Measurements from ENCODE around the gene TSPAN32.

TSPAN32 gene

DNA sequence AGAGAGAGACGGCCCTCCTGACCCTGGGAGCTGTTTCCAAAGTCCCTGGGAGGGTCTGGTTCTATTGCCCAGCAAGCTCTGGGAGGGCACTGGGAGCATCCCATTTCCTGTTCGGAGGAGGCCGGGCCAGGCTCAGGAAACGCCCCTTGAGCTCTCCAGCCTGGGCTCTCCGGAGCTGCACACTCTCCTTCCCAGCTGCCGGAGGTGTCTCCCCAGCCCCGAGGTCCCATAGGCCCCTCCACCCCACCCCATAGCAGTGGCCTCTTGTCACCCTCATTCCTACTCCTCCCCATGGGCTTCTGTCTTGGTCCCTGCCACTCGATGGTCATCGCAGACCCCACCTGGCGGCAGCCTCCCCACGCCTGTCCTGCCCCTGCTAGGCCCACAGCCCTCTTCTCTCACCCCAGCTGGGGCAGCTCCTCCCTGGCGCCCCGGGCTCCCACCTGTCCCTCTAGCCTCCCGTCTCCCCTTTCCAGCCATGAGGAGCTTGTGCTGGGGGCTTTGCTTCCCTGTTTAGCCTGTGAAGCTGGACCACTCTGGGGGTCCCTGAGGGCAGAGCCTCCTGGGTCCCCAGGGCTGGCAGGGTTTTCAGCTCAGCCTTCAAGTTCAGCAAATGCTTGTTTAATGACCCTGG, 2.8 kb downstream of the TSPAN32 start:
- no peak for DNase-seq (ENCODE audit: low read depth in 2 of 2)

DNA sequence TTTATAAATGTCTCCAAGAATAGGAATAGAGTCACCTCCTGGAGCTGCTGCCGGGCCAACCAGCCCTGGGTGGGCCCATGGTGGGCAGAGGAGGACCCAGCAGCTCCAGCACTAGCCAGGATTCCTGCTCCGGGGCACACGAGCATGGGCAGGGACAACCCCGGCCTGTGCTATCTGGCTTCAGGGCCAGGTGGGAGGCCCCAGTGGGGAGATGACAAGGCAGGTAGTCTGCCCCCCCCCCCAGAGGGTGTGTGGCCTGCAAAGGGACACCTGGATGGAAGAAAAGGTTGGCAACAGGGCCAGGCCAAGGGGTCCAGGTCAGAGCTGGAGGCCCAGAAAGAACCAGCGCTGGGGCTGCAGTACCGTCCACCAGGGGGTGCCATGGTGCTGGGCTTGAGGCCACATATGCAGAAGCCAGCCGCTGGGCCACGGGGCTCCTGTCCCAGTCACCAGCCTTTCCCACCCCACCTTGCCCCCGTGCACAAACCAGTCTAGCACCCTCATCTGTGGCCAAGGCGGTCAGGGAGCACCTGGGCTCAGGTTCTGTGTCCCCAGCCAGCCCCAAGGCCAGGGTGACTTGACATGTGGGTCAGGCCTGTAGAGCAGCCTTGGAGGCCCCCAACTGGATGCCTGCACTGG, 3.4 kb downstream of the TSPAN32 start:
- DNase-seq (ENCODE audit: low read depth in 2 of 2) = peak; percentile 81 to 88

DNA sequence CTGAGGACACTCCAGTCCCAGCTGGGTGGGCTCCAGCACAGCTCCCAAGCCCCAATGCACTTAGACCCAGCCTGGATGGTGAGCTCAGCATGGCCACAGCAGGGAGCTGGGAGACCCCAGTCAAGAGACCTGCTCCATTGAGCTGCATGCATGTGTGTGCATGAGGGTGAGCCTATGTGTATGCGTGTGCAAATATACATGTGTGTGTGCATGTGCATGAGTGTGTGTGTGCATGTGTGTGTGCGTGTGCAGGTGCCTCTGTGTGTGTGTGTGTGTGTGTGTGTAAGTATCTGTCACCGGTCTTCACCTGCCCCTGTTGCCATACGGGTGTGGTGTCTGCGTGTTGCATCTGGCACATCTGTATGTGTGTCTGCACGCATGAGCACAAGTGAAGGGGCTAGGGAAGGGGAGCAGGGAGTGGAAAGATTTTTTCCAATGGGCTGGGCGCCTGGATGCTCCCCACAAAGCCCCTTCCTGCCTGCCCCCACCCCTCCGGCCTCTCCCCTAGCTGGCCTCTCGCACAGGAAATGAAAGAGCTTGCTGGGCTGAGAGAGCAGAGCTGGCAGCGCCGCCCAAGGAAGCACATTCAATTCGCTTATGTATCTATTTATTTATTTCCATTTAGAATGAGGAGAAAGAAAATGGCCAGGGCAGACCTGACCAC, 4.1 kb downstream of the TSPAN32 start:
- DNase-seq (ENCODE audit: low read depth in 2 of 2) = no peak

DNA sequence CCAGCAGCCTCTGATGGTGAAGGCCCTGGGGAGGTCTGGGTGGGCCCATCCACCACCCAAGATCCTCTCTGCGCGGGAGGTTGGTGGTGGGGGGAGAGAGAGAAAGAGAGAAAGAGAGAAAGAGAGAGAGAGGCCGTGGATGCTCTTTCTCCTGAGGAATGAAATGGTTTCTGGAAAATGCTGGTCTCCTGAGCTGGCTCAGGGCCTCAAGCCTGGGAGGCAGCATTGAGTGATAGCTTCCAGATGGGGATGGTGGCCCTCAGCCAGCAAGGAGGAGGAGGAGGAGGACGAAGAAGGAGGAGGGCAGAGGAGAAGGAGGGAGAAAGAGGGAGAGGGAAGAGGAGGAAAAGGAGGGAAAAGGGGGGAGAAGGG, 4.6 kb downstream of the TSPAN32 start:
- no peak for DNase-seq (ENCODE audit: low read depth in 2 of 2)

DNA sequence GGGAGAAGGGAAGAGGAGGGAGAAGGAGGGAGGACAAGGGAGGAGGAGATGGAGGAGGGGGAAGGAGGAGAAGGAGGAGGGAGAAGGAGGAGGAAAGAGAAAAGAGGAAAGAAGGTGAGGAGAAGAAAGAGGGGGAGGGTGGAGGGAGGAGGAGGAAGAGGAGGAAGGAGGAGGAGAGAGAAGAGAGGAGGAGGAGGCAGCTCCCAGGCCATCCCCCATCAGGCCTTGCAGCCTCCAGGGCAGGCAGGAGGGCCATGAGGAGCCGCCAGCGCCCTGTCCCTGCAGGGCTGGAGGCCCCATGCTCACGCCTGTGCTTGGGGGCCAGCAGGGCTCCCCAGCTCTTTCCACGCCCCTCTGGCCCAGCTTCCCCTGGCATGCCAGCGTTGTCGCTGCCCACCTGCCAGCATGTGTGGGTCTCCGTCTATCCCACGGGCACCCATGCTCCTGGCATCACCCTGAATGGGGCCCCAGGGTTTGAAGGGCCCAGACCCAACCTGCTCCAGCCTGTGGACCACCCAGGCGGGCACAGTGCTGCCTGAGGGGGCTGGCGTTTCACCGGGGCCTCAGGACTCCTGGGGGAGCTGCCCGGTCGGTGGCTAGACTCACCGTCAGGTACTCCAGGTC, 5.2 kb downstream of the TSPAN32 start:
- DNase-seq (ENCODE audit: low read depth in 2 of 2) = no peak

DNA sequence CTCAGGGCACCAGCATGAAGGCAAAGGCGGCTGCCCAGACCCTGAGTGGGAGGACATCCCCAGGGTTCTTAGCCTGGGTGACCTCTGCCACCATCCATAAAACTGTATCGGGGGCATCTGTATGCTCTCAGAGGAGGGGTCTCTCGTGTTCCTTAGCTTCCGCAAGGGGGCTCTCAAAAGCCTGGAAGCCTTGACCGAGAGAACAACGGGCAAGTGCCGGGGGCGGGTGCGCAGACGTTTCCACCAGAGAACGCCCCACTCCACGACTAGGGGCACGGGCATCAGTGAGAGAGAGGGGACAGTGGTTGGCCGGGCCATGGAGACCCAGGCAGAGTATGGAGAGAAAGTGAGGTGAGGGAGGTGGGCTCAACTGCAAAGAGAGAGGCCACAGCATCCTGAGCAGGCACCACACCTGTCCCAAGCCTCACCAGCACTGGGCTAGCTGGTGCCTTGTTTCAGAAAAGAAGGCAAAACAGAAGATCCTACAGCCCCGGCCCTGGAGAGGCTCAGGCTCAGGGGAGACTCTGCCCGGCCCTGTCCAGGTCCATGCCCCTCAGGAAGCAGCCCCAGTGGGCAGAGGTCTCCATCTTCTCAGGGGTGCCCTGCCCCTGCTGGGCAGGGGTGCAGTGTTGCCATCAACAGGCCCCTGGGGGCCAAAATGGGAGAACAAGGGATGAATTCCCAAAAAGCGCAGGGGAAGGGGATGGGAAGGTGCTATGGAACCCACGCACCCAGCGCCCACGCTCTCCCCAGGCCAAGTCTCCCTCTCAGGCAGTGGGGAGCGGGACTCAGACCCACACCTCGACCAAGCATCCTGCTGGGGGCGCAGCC, 5.9 kb downstream of the TSPAN32 start:
- DNase-seq (ENCODE audit: low read depth in 2 of 2) = no peak

DNA sequence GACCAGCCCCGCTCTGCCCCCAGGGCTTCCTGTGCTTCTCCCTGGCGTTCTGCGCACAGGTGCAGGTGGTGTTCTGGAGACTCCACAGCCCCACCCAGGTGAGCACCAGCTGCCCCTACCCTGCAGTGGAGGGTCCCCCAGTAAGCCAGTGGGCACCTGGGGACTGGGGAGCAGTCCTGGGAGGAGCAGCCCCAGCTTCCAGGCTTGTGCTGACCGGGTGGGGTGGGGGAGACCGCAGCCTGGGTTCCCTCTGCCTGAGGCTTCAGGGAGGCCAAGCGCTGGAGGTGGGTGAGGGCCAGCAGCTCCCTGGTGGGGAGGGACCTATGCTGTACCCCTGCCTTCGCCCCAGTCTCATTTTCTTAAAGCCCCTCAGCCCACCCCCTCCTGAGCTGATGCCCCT, 6.9 kb downstream of the TSPAN32 start:
- no peak for DNase-seq (ENCODE audit: low read depth in 2 of 2)

DNA sequence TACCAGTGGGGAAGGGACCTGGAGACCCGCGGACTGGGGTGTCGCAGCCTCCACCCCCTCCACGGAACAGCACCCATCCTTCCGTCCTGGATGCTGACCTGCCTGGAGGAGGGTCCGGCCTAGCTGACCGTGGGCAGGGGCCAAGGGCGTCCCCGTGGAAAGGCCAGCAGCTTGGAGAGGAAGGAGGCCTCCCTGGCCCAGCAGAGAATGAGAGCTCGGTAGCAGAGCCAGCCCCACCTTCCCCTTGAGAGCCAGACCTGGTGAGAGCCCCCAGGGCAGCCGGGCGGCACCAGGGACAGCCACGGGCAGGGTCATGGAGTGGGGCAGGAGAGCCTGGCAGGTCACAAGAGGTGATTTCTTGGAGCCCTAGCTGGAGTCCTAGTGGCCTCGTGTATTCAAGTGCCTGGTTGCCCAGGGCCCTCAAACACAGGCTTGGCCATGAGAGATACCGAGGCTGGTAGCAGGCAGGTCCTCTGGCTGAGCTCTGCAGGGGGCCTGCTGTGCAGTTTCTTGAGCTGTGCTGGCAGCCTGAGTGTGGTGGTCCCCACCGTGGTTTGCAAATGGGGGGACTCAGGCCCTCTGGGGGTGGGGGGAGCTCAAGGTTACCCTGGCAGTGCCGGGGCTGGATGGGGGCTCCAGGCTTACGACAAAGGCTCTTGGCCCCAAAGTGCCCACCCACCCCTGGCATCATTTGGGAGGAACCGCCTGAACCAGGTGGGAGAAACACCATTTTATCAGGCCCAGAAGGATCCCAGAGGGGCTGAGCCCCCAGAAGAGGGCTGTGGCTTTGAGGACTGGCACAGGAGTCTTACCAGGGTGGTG, 7.6 kb downstream of the TSPAN32 start:
- no peak for DNase-seq (ENCODE audit: low read depth in 2 of 2)

DNA sequence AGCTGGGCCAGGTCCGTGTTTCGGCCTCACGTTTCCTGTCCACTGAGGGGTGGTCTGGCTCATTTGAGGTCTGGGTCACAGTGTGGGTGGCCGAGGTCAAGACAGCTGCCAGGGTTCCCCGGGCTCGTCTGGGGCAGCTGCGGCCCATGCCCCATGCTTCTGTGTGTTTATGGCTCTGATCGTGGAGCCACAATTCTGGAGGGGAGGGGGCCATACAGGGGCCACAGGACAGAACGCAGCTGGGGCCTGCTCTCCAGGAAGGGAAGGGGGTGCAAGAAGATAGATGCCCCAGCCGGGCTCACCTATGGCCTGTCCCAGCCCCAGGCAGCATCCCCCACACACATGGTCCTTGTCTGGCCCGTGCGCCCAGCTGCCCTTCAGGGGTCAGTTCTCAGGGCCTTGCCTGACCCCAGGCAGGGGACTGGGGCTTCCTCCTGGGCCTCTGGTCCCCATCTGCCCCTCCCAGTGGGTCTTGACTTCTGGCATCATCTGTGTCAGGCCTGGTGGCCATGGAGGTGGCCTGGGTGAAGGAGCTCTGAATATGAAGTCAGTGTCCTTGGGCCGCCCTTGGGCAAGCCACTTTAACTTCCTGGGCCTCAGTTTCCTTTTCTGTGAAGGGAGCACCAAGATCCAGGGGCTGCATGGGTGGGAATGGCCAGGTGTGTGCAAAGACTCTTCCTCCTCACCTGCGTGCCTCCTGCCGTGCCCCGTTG, 8.4 kb downstream of the TSPAN32 start:
- no peak for DNase-seq (ENCODE audit: low read depth in 2 of 2)

DNA sequence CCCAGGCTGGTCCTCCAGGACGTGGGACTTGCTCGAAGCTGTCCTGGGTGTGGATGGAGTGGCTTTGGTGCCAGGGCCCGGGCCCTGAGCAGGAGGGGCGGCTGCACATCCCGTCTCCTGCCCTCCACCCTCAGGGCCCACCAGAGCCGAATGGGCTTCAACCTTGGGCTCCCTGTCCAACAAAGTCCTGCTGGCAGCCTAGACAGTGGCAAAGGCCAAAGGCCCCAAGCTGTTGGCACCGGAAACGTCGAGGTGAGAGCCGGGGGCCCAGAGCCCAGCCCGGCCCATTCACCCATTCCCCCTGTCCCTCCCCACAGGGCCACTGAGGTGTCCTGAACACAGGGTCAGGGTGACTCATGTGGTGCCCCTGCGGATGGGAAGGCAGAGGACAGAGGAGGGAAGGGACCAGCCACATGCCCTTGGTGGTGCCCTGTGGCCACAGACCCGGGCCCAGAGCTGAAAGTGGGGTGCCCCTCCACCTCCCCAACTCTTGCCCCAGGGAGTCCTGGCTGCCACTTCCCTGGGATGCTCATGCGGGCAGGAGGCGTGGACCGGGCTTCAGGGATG, 9.1 kb downstream of the TSPAN32 start:
- no peak for DNase-seq (ENCODE audit: low read depth in 2 of 2)

DNA sequence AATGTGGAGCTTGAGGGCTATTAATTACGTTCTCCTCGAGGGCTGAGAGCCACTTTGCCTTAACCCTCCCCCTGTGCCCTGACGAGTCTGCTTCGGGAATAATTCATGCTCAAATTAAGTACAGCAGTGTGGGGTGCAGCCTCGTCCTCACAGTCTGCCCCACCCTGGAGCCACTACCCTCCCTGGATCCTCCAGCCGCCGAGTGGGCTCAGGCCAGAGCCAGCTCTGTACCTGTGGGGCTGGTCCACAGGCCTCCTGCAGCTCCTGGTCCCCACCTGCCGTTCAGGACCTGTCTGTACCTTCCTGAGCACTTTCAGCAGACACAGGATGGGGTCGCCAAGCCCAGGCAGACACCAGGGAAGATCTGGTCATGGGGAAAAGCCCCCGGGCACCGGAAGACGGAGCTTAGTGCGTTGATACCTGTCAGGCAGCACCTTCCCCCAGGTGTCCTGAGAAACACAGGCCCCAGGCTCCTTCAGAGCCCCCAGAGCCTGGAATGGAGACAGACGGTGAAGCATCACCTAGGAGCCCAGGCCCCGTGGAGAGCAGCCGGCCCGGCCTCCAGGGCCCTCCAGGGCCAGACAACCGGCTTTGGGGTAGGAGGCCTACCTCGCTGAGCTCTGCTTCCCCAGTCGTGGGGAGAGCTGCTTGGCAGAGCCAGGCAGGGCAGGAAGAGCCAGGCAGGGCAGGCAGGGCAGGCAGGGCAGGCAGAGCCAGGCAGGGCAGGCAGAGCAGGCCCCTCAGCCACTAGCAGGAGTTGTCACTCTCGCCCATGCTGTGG, 9.7 kb downstream of the TSPAN32 start:
- DNase-seq (ENCODE audit: low read depth in 2 of 2) = no peak

DNA sequence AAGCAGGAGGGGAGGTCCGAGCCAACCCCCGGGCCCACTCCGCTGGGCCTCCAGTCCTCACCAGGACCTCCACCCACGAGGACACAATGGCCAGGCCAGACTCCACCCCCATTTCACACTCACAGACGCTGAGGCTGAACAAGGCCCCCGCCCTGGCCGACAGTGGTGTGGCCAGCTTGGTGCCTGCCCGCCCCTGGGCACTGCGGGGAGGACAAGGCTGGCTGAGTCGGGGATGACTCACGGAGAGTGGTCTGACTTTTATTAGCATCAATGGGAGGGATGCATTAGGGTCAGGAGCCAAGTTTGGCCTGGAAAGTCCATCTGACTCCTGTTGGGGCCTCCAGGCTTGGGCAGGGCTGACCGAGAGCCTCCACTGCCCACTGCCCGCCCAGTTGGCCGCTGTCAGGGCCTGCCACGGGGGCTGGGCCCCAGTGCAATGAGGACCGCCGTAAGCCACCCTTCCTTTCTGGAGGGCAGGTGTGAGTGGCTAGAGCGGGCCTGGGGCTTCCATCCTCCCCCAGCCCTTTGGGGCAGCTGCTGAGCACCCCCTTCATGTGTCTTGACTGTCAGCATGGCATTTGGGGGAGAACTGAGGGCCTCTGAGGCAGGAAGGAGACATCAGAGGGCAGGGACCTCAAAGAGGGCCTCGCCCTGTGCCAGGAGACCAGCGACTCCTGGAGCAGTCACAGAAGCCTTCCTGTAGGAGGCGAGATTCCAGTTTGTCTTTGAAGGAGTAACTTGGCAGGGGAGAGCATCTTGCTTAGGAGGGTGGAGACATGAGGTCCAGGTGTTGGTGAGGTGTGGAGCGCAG, 10.6 kb downstream of the TSPAN32 start:
- DNase-seq (ENCODE audit: low read depth in 2 of 2) = no peak

DNA sequence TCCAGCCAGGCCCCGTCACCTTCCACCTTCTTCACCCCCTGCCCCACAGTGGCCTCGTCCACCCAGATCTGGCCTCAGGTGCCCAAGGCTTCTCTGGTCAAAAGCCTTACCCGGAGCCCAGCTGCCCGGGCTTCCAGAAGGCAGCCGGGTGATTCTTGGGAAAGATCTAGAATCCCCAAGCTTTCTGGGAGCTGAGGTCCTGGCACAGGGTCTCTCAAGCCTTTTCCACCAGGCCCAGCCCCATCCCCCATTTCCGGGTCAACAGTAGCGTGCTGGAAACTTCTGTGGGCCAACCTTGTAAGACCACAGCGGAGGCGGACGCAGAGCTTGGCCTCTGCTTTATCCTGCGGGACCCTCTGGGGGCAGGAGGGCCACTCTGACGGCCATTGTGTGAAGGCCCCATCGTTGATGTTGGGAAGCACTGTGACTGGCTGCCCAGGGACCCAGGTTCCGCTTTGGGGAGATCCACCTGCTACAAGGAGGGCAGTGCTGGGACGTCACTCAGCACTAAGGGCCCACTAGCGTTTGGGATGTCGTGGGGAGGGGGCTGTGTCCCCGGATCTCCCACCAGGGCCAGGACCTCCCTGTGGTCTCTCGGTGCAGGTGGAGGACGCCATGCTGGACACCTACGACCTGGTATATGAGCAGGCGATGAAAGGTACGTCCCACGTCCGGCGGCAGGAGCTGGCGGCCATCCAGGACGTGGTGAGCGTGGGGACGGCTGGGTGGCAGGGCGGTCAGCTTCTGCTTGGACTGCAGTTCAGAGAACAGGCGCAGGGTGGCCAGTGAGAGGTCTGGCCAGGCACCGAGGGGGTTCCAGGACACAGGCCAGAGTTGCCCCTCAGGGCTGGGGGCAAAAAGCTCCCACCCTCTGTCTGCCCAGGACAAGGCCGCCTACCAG, 11.5 kb downstream of the TSPAN32 start:
- DNase-seq (ENCODE audit: low read depth in 2 of 2) = no peak

DNA sequence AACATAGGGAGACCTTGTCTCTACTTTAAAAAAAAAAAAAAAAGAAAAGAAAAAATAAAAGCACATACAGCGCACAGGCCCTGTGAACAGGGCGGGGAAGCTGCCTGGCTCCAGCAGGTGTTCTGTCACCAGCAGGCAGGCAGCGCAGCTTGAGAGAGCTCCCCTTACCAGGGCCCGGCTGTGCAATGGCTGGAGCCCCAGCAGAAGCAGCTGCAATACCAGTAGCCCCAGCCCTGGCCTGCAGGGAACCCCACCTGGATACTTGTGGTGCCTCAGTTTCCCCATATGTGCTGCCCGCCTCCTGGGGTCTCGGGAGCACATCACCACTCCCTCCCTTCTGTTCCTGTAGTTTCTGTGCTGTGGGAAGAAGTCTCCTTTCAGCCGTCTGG, 12.3 kb downstream of the TSPAN32 start:
- DNase-seq (ENCODE audit: low read depth in 2 of 2) = no peak

DNA sequence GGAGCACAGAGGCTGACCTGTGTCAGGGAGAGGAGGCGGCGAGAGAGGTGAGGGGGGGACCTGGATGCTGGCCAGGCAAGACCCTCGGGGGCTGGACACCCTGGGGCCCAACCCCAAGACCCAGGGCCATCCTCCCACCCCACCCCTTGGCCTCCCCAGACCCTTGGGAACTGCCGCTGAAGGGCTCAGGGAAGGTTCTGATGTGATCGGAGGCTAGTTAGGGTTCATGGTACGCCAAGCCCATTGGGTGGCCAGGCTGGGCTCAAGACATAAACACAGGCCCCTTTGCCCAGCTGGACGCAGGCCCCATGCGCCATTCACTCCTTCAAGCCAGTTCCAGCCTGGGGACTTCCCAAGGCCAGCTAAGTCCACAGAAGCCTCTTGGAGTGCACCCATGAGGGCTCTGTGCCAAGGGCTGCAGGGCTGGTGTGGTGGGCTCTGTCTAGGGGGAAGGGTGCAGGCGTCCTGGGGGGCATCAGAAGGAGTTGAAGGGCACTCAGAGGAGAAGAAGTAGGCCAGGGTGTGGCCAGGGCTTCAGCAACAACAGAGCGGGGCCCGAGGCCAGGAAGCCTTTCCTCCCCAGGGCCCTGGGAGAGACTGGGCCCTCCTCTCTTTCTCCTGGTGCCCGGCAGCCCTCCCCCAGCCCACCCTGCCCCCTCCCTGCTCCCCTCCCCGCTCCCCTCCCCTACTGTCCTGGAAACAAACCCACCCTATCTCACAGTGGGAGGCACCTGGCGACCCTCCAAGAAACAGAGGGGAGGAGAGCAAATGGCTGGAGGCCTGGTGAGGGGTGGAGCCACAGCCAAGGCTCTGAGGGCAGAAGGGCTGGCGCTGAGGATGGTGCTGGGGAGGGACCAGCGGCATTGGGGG, 12.9 kb downstream of the TSPAN32 start:
- DNase-seq (ENCODE audit: low read depth in 2 of 2) = no peak

DNA sequence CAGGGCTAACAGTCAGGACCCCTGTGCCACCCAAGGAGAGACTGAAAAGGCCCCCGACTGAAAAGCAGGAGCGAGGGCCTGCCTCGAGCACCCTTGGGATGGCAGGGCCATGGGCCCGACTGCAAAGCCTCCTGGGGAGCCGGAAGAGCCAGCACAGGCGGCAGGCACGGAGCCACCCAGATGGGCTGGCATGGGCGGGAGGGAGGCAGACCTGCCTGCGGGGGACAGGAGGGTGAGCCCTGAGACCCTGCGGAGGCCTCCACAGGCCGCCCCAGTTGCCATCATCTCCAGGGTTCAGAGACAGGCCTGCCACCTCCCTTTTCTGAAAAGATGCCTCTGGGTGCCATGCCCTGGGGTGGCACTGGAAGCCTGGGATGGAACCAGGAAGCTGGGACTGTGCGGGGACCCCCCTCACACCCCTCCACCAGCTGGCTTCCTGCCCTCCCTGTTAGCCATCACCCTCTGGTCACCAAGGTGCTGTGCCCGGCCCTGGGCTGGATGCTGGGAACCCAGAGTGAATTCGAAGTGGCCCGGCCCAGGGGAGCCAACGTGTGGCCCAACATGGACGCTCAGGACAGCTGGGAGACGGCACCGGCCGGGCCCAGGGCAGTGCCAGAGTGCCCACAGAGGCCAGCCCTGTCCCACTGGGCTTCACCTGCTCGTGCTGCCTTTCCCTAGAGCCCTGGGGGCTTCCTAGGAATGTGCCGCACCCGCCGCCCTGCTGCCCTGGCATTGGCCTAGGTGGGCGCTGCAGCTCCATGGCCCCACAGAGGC, 13.8 kb downstream of the TSPAN32 start:
- DNase-seq (ENCODE audit: low read depth in 2 of 2) = no peak

Data from activated CD4-positive, alpha-beta T cell treated with anti-CD3 and anti-CD28 coated beads for 24 hours (primary cell).